ENCODE results near the gene LRMDA.

LRMDA gene

GRCh38 chr10:75477680-75478079 lies 46.3 kb downstream of the LRMDA start:
- DNase-seq = no peak

- DNase-seq = no peak
Measured at GRCh38 chr10:75480374-75480773, 49.0 kb downstream of the LRMDA start.

DNA sequence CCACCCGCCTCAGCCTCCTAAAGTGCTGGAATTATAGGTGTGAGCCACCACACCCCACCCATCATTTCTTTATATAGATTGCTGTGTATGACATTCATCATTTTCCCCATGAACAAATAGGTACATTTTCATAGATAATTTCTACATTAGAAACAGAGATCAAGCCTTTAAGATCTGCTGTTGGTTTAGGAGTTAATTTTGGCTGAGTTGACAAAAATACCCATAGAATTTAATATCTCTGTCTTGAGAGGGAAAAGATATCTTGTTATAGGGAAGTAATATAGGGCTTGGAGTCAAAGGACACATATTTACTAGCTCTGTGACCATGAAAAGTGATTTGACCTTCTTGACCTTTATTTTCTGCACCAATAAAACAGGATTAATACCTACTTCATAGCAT lies 51.8 kb downstream of the LRMDA start:
- no peak for DNase-seq

DNA sequence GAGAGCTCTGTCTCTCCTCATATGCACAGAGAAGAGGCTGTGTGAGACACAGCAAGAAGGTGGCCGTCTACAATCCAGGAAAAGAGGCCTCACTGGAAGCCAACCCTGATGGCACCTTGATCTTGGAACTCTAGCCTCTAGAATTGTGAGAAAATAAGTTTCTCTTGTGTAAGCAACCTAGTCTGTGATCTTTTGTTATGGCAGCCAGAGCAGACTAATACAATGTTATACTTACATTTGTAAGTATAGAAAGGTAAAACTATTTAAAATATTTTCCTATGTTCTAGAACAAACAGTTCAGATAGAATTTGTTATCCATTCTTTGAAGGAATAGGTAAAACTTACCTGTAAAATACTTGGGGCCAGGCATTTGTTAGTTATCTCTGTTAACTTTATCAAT lies 53.3 kb downstream of the LRMDA start:
- DNase-seq = no peak

DNA sequence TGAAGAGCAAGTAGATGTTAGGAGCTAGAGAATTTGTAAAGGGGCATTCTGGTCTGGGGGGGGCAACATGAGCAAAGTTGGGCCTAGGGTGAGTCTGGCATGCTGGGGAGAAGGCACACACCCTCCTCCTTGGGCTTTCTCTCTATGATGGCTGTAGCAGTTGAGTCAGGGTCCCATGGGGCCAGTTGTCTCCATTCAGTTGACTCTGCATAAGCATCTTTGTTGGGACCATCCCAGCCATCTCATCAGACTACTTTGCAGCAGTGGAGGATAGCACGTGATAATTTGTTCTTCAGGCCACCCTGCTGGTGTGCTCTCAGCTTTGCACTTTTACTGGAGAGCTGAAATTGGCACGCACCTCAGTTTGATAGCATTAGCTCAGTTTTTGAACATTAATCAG lies 55.2 kb downstream of the LRMDA start:
- DNase-seq = no peak

- DNase-seq = no peak
Measured at GRCh38 chr10:75487087-75487754, 55.8 kb downstream of the LRMDA start.

- no peak for DNase-seq
Measured at GRCh38 chr10:75487755-75488125, 56.3 kb downstream of the LRMDA start.

- no peak for DNase-seq
Measured at GRCh38 chr10:75492173-75492925, 60.9 kb downstream of the LRMDA start.

GRCh38 chr10:75493464-75493863 lies 62.0 kb downstream of the LRMDA start:
- DNase-seq = no peak

DNA sequence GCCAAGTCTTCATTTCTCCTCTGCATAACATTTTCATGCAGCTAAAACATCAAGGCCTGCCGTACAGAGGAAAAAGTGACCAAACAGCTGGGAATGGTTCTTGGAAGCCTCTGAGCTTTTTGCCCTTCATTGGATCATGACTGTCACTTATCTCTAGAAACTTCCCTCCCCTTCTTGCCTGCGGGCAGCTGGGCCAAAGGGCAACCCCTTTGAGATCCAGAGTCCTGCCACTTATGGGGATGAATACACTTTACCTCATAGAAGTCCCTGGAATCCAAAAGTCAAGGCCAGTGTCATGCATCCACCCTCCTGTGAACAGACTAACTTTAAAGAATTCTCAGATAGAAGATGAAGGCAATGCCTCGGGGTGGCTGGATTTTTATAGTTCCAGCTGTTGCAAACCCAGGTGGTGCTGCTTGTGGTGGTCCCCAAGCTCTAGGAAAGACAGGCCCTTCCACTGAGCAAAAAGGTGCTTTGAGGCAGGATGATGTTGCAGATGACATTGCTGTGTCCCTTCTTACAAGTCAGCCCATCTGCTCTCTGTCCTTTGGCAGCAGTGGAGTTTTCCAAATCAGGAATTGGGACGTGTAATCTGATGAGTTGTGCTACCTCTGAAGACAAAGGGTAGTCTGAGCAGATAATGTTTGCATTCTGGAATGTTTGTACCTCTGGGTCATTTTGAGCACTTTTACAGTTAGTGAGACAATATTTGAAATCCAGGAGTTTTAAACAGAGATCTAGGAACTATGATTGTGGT lies 64.2 kb downstream of the LRMDA start:
- no peak for DNase-seq

- no peak for DNase-seq
Measured at GRCh38 chr10:75496191-75496567, 64.8 kb downstream of the LRMDA start.

- no peak for DNase-seq
Measured at GRCh38 chr10:75497997-75498883, 66.8 kb downstream of the LRMDA start.

- no peak for DNase-seq
Measured at GRCh38 chr10:75498884-75499350, 67.5 kb downstream of the LRMDA start.

- DNase-seq = no peak
Measured at GRCh38 chr10:75499556-75500160, 68.2 kb downstream of the LRMDA start.

GRCh38 chr10:75502389-75502788 lies 71.0 kb downstream of the LRMDA start:
- DNase-seq = no peak

- no peak for DNase-seq
Measured at GRCh38 chr10:75502838-75503237, 71.4 kb downstream of the LRMDA start.

GRCh38 chr10:75505293-75505692 lies 73.9 kb downstream of the LRMDA start:
- no peak for DNase-seq

DNA sequence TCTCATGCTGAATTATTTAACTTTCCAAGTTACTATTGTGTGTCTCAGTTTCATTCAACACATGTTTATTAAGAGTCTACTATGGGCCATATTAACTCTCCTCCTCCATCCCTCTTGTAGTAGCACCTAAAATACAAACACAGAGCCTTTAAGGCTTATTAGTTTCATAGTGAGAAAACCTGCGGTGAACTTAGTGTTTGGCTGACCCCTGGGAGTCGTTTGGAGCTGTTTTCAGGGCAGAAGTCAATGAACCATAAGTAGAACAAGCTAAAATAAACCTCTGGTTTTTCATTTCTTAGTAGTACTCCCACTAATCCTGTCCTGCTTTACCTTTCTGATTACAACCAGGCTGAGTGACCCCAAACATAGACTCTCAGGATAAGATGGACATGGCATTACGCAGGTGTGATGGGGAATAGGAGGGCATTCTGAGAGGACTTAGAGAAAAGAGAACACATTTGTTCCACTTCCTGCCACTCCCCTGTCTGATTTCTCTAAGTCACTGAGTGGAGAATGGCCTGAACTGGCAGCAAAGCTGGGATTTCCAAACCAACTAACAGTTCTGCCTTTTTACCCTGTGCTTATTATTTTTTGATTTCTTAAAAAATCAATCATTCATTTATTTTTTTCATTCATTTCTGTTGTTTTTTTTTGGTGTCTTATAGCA lies 74.5 kb downstream of the LRMDA start:
- no peak for DNase-seq

GRCh38 chr10:75506930-75507329 lies 75.5 kb downstream of the LRMDA start:
- DNase-seq = peak; percentile 63

- DNase-seq = no peak
Measured at GRCh38 chr10:75507469-75507868, 76.0 kb downstream of the LRMDA start.

DNA sequence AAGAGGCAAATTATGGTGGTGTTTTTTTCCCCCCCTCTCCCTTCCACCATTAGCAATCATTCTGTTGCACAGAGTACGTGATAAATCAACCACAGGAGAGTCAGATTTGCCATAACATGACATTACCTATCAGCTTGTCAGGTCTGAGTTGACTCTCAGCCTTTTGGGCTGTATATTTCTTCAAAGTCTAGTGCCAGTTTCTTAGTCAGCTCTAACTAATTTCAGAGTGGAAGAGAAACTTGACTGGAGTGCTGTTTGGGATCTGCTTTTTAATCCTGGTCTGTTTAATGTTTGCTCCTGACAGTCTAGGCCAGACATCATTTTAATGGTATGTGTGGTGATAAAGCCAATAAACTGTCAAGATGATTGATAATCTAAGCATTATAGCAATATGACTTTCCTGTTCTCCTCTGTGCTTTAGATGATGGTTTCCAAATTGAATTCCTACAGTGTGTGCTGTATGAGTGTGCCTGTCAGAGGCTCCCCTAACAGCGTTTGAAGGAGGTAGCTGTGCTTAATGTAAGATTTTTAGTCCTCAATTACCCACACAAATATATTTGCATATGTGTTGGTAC lies 76.9 kb downstream of the LRMDA start:
- DNase-seq = peak; percentile 50
